OCI-LY1 (cell line): ENCODE measurements around the gene SPDYE6.
"Not testable (repeated sequence)": the region's sequence is repeated elsewhere in the genome, so short reads cannot be mapped to it uniquely, and the experiment has no call there.

Experiments
- H2AFZ ChIP-seq: fragments of 200-600 bp; sonication (generic), shearing (Covaris generic); 2 replicates; pipeline ENCODE4 v1.6.0; 2014; ENCODE audit warnings: antibody characterized with exemption, mild to moderate bottlenecking, low read length
- H3F3A ChIP-seq: fragments of 200-600 bp; sonication (generic), shearing (Covaris generic); 2 replicates; pipeline ENCODE4 v1.6.0; 2014; ENCODE audit warnings: mild to moderate bottlenecking, antibody characterized with exemption, low read length, moderate library complexity; ENCODE audit not compliant: insufficient read depth
- H3K27ac ChIP-seq: fragments of 200-600 bp; sonication (generic); 2 replicates; pipeline ENCODE4 v1.5.1; 2014; ENCODE audit warnings: low read length, mixed run types, mild to moderate bottlenecking, low read depth; ENCODE audit not compliant: poor library complexity, severe bottlenecking
- H3K27me3 ChIP-seq: fragments of 200-600 bp; sonication (generic); 2 replicates; pipeline ENCODE4 v1.6.0; 2014; ENCODE audit warnings: antibody characterized with exemption, mild to moderate bottlenecking, low read length, moderate library complexity; ENCODE audit not compliant: insufficient read depth
- H3K36me3 ChIP-seq: fragments of 200-600 bp; sonication (generic); 2 replicates; pipeline ENCODE4 v1.6.1; 2014; ENCODE audit warnings: mild to moderate bottlenecking, antibody characterized with exemption, low read length, moderate library complexity, mixed read lengths; ENCODE audit not compliant: insufficient read depth
- H3K4me1 ChIP-seq: fragments of 200-600 bp; sonication (generic); 2 replicates; pipeline ENCODE4 v1.5.1; 2014; ENCODE audit warnings: mild to moderate bottlenecking, low read length, moderate library complexity; ENCODE audit not compliant: insufficient read depth, severe bottlenecking
- H3K4me2 ChIP-seq: fragments of 200-600 bp; sonication (generic), shearing (Covaris generic); 2 replicates; pipeline ENCODE4 v1.6.1; 2014; ENCODE audit warnings: low read length
- H3K4me3 ChIP-seq: fragments of 200-600 bp; sonication (generic); 2 replicates; pipeline ENCODE4 v1.5.1; 2014; ENCODE audit warnings: low read length, low read depth, mild to moderate bottlenecking, mixed read lengths; ENCODE audit not compliant: poor library complexity, severe bottlenecking
- H3K79me2 ChIP-seq: fragments of 200-600 bp; shearing (Covaris generic); 2 replicates; pipeline ENCODE4 v1.6.1; 2016; ENCODE audit warnings: mixed run types, low read length, mixed read lengths; ENCODE audit not compliant: insufficient read depth
- H3K9ac ChIP-seq: fragments of 200-600 bp; sonication (generic), shearing (Covaris generic); 2 replicates; pipeline ENCODE4 v1.6.1; 2014; ENCODE audit warnings: mild to moderate bottlenecking, low read length, mixed read lengths
- H3K9me2 ChIP-seq: fragments of 200-600 bp; sonication (generic), shearing (Covaris generic); 2 replicates; pipeline ENCODE4 v1.6.1; 2014; ENCODE audit warnings: low read depth, mild to moderate bottlenecking, low read length, mixed read lengths
- H3K9me3 ChIP-seq: fragments of 200-600 bp; shearing (Covaris generic); 2 replicates; pipeline ENCODE4 v1.6.1; 2014; ENCODE audit warnings: low read length, mixed read lengths
- H4K20me1 ChIP-seq: fragments of 200-600 bp; sonication (generic), shearing (Covaris generic); 2 replicates; pipeline ENCODE4 v1.6.0; 2016; ENCODE audit warnings: mild to moderate bottlenecking, low read length; ENCODE audit not compliant: insufficient read depth
- TF ChIP-seq, protein P1 (sequence below): fragments of 200-600 bp; sonication (generic), shearing (Covaris generic); IDR thresholded peaks from 2 replicates; pipeline ENCODE4 v1.5.1; 2017; ENCODE audit warnings: mild to moderate bottlenecking, antibody characterized with exemption, low read length, moderate library complexity, mixed read lengths

SPDYE6 gene

DNA sequence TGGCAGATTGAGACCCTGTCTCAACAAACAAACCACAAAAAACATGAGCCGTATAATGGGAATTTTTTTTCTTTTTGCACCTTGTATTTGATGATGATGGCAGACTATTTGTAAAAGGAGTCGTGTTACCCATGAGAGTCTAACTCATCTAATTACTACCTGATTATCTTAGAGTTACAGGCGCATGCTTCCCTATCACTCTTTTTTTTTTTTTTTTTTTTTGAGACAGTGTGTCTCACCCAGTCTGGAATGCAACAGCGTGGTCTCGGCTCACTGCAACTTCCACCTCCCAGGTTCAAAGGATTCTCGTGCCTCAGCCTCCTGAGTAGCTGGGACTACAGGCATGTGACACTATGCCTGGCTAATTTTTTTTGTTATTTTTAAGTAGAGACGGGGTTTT lies 9.1 kb upstream of the SPDYE6 start:
- not testable (repeated sequence) for H3F3A ChIP-seq, H3K9me2 ChIP-seq, H4K20me1 ChIP-seq, H3K27me3 ChIP-seq, H3K9me3 ChIP-seq, H2AFZ ChIP-seq, H3K9ac ChIP-seq, H3K4me1 ChIP-seq, H3K27ac ChIP-seq
- peak overlapping the region; percentile 53 for H3K4me2 ChIP-seq
- H3K36me3 ChIP-seq = peaks cover 37% of the 10 kb centered on the region
- H3K4me3 ChIP-seq = peak overlapping the region; percentile 67
- peaks cover 39% of the 10 kb centered on the region for H3K79me2 ChIP-seq

DNA sequence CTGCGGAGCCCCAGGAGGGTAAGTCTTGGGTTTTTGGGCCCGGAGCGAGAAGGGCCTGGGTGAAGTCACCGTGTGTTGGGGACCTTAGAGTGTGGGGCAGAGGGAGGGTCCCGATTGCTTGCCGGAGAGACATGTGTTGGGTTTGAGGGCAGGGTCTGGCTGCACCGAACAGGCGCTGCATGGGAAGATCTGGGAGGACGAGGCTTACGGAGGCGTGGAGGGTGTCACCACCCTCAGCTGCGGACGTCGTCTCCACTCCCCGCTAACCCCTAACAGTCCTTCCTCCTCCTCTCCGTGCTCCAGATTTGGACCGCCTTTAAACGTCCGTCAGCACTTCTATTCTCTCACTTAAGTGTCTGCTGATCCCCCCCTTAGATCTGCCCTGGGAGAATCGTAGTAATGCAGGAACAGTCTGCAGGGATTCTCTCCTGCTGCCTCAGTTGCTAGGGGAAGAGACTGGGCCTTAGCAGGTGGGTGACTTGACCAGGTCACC lies 8.2 kb upstream of the SPDYE6 start:
- H3K4me1 ChIP-seq, H4K20me1 ChIP-seq, H3K9me3 ChIP-seq, H3F3A ChIP-seq, H3K9me2 ChIP-seq, H3K27ac ChIP-seq, H3K27me3 ChIP-seq, H2AFZ ChIP-seq: not testable (repeated sequence)
- Histone ChIP-seq H3K4me3 (peak overlapping the region; percentile 67), H3K4me2 (peak overlapping the region; percentile 54), H3K9ac (peak overlapping the region; percentile 72), H3K36me3 (peaks cover 29% of the 10 kb centered on the region), H3K79me2 (peaks cover 30% of the 10 kb centered on the region)

- H2AFZ ChIP-seq, H4K20me1 ChIP-seq, H3K9me3 ChIP-seq, H3K4me1 ChIP-seq, H3F3A ChIP-seq, H3K27me3 ChIP-seq, H3K9me2 ChIP-seq, H3K27ac ChIP-seq: not testable (repeated sequence)
- peak overlapping the region; percentile 67 for H3K4me3 ChIP-seq
- peak overlapping the region; percentile 72 for H3K9ac ChIP-seq
- peaks cover 27% of the 10 kb centered on the region for H3K79me2 ChIP-seq
- TF ChIP-seq, protein P1, sequence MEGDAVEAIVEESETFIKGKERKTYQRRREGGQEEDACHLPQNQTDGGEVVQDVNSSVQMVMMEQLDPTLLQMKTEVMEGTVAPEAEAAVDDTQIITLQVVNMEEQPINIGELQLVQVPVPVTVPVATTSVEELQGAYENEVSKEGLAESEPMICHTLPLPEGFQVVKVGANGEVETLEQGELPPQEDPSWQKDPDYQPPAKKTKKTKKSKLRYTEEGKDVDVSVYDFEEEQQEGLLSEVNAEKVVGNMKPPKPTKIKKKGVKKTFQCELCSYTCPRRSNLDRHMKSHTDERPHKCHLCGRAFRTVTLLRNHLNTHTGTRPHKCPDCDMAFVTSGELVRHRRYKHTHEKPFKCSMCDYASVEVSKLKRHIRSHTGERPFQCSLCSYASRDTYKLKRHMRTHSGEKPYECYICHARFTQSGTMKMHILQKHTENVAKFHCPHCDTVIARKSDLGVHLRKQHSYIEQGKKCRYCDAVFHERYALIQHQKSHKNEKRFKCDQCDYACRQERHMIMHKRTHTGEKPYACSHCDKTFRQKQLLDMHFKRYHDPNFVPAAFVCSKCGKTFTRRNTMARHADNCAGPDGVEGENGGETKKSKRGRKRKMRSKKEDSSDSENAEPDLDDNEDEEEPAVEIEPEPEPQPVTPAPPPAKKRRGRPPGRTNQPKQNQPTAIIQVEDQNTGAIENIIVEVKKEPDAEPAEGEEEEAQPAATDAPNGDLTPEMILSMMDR = peak; percentile 18; the same call in 1 of the 2 replicates
- H3K36me3 ChIP-seq = peaks cover 29% of the 10 kb centered on the region
- peak overlapping the region; percentile 65 for H3K4me2 ChIP-seq
Measured at GRCh38 chr7:102363549-102364393, 7.5 kb upstream of the SPDYE6 start.

GRCh38 chr7:102346983-102347382 lies 9.3 kb downstream of the SPDYE6 start:
- not testable (repeated sequence) for H3K36me3 ChIP-seq, H3K9me2 ChIP-seq, H4K20me1 ChIP-seq, H3F3A ChIP-seq, H3K9ac ChIP-seq, H3K27me3 ChIP-seq, H3K4me2 ChIP-seq, H3K4me1 ChIP-seq, H3K79me2 ChIP-seq, H3K9me3 ChIP-seq, H3K4me3 ChIP-seq, H2AFZ ChIP-seq, H3K27ac ChIP-seq

DNA sequence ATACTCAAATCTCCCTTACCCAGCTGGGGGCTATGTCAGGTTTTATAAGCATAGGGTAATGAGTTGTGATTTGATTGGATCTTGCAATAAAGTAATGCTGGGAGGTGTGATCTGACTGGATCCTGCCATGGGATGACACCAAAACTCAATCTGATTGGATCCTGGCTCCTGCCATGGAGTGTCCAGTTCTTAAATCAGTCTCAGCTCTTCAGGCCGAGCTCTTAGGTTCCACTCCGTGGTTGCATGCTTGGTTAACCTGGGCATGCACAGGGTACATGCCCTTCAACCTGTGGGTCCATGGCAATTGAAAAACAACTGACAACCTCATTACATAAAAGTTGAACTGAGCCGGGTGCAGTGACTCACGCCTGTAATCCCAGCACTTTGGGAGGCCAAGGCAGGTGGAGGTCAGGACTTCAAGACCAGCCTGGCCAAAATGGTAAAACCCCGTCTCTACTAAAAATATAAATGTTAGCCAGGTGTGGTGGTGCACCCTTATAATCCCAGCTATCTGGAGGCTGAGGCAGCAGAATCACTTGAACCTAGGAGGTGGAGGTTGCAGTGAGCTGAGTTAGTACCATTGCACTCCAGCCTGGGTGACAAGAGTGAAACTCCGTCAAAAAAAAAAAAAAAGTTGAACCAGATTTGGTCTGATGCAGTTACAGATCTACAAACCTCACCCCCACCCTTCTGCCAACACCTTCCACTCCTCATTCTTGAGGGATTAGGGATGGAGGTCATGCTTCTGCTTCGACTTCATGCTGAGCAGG lies 15.5 kb downstream of the SPDYE6 start:
- H3K36me3 ChIP-seq, H3F3A ChIP-seq, H3K9me3 ChIP-seq, H3K27me3 ChIP-seq, H3K79me2 ChIP-seq, H4K20me1 ChIP-seq, H2AFZ ChIP-seq, H3K9me2 ChIP-seq: not testable (repeated sequence)
- H3K9ac ChIP-seq = peak overlapping the region; percentile 63
- H3K4me1 ChIP-seq = peaks cover 58% of the 10 kb centered on the region
- H3K4me3 ChIP-seq = peak overlapping the region; percentile 33
- H3K4me2 ChIP-seq = peak overlapping the region; percentile 57
- peak overlapping the region; percentile 98 for H3K27ac ChIP-seq

GRCh38 chr7:102337420-102337819 lies 18.8 kb downstream of the SPDYE6 start:
- not testable (repeated sequence) for H3K36me3 ChIP-seq, H4K20me1 ChIP-seq, H3K79me2 ChIP-seq, H2AFZ ChIP-seq, H3K27me3 ChIP-seq, H3K9me2 ChIP-seq, H3F3A ChIP-seq, H3K9me3 ChIP-seq
- Histone ChIP-seq H3K9ac (peak overlapping the region; percentile 73), H3K4me1 (peaks cover 80% of the 10 kb centered on the region), H3K27ac (peak overlapping the region; percentile 98), H3K4me3 (peak overlapping the region; percentile 51), H3K4me2 (peak overlapping the region; percentile 72)
